HepG2 (cell line): ENCODE measurements around the gene NOC2L. TPM values are rescaled to one million over a fixed set of nuclear protein-coding genes. Genes with fewer than 3 reads are reported as not detected.
A peak's percentile ranks its signal among the peaks of the same experiment; 100 is the strongest.

Source experiments
- ATM ChIP-seq: fragments of 450-650 bp; IDR thresholded peaks from 2 replicates; pipeline ENCODE4 v1.7.1; 2017; ENCODE audit warnings: mild to moderate bottlenecking, borderline replicate concordance
- CHD2 ChIP-seq: IDR thresholded peaks from 2 replicates; pipeline ENCODE4 v1.6.1; 2011; ENCODE audit warnings: low read depth, low read length, improper control_type of control experiment
- ETV5 ChIP-seq: IDR thresholded peaks from 2 replicates; pipeline ENCODE4 v1.6.1; 2018; ENCODE audit warnings: missing biosample characterization, missing genetic modification reagents, inconsistent platforms, borderline replicate concordance
- FOXC1 ChIP-seq: sonication (generic); formaldehyde crosslinking; IDR thresholded peaks from 2 replicates; pipeline ENCODE4 v1.8.0; 2022; ENCODE audit warnings: mild to moderate bottlenecking, missing genetic modification reagents, borderline replicate concordance
- MAFK ChIP-seq, 2 experiments: IDR thresholded peaks in 1 of 2; conservative IDR thresholded peaks in 1 of 2; 2 replicates each; pipeline ENCODE4 v1.6.1; 2011; ENCODE audit warnings: improper control_type of control experiment in 2 of 2, low read length in 2 of 2
- NPAS2 ChIP-seq: sonication (generic); formaldehyde crosslinking; IDR thresholded peaks from 2 replicates; pipeline ENCODE4 v1.8.0; 2022; ENCODE audit warnings: mild to moderate bottlenecking, missing genetic modification reagents, borderline replicate concordance
- PAX8 ChIP-seq: sonication (generic); formaldehyde crosslinking; IDR thresholded peaks from 2 replicates; pipeline ENCODE4 v1.8.0; 2022; ENCODE audit warnings: mild to moderate bottlenecking, missing genetic modification reagents, borderline replicate concordance
- REXO4 ChIP-seq: sonication (generic); formaldehyde crosslinking; IDR thresholded peaks from 2 replicates; pipeline ENCODE4 v1.8.0; 2022; ENCODE audit warnings: missing genetic modification reagents, mild to moderate bottlenecking, borderline replicate concordance
- RFX1 ChIP-seq: fragments of 450-650 bp; IDR thresholded peaks from 2 replicates; pipeline ENCODE4 v1.6.1; 2017
- SIX1 ChIP-seq: sonication (generic); formaldehyde crosslinking; IDR thresholded peaks from 2 replicates; pipeline ENCODE4 v1.4.0; 2020; ENCODE audit warnings: missing genetic modification reagents, borderline replicate concordance
- TERF1 ChIP-seq: sonication (generic); formaldehyde crosslinking; IDR thresholded peaks from 2 replicates; pipeline ENCODE4 v1.8.0; 2022; ENCODE audit warnings: mild to moderate bottlenecking, missing genetic modification reagents, moderate library complexity
- ZNF318 ChIP-seq: sonication (generic); formaldehyde crosslinking; IDR thresholded peaks from 2 replicates; pipeline ENCODE4 v1.4.0; 2020; ENCODE audit warnings: mild to moderate bottlenecking, missing genetic modification reagents
- ZNF510 ChIP-seq: sonication (generic); formaldehyde crosslinking; IDR thresholded peaks from 2 replicates; pipeline ENCODE4 v1.4.0; 2020; ENCODE audit warnings: low read depth, mild to moderate bottlenecking, missing genetic modification reagents
- ZNF737 ChIP-seq: sonication (generic); formaldehyde crosslinking; IDR thresholded peaks from 2 replicates; pipeline ENCODE4 v1.5.0; 2020; ENCODE audit warnings: missing genetic modification reagents, mild to moderate bottlenecking, borderline replicate concordance
- ZNF83 ChIP-seq: sonication (generic); formaldehyde crosslinking; IDR thresholded peaks from 2 replicates; pipeline ENCODE4 v1.4.0; 2020; ENCODE audit warnings: missing genetic modification reagents, mild to moderate bottlenecking, borderline replicate concordance
- polyA plus RNA-seq, 8 experiments: library from polyadenylated mRNA; depleted of rRNA in 3 of 8; stranded (reverse) in 7 of 8; unstranded in 1 of 8; fragments of >200 nt; fragmentation: Illumina TruSeq in 4 of 8; extraction: Trizol in 4 of 8; gene quantifications; 2 replicates each; pipeline versions ENCODE4 v1.2.1 to v1.2.3, GENCODE V29; 2011 to 2016; ENCODE audit warnings: low read depth in 4 of 8, missing spikeins in 1 of 8, mixed read lengths in 1 of 8; ENCODE audit not compliant: insufficient read depth in 1 of 8
- total RNA-seq, 5 experiments: library from RNA; depleted of rRNA; stranded (reverse); fragments of >200 nt; fragmentation: Illumina TruSeq; extraction: Trizol; gene quantifications; 2 replicates each; pipeline ENCODE4 v1.2.3, GENCODE V29; 2016; ENCODE audit warnings: low read depth in 1 of 5
- TF ChIP-seq, protein P1 (sequence below): sonication (generic); formaldehyde crosslinking; IDR thresholded peaks from 2 replicates; pipeline ENCODE4 v1.5.1; 2020; ENCODE audit warnings: missing genetic modification reagents, mild to moderate bottlenecking, borderline replicate concordance

Gene NOC2L
- total and polyA plus RNA-seq, 2 of the 13 experiments (the other 11 are each of a cell fraction or from before 2014, with no cell fraction given): 32.0 to 103 TPM

GRCh38 chr1:1000357-1001056, 41.5 kb upstream of the NOC2L start (continued):
- TF ChIP-seq, protein P1, sequence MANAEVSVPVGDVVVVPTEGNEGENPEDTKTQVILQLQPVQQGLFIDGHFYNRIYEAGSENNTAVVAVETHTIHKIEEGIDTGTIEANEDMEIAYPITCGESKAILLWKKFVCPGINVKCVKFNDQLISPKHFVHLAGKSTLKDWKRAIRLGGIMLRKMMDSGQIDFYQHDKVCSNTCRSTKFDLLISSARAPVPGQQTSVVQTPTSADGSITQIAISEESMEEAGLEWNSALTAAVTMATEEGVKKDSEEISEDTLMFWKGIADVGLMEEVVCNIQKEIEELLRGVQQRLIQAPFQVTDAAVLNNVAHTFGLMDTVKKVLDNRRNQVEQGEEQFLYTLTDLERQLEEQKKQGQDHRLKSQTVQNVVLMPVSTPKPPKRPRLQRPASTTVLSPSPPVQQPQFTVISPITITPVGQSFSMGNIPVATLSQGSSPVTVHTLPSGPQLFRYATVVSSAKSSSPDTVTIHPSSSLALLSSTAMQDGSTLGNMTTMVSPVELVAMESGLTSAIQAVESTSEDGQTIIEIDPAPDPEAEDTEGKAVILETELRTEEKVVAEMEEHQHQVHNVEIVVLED (CRISPR knock-in tag): peak; percentile 85
- TF ChIP-seq PAX8 (CRISPR knock-in tag) (peak; percentile 79; the same call in 1 of the 2 replicates), NPAS2 (no peak), REXO4 (CRISPR knock-in tag) (peak; percentile 86), ZNF318 (peak; percentile 34; the same call in 1 of the 2 replicates), ETV5 (CRISPR knock-in tag) (no peak; the same call in 1 of the 2 replicates), CHD2 (no peak), ZNF83 (CRISPR knock-in tag) (peak; percentile 48; the same call in 1 of the 2 replicates), ATM (no peak), SIX1 (no peak), ZNF737 (no peak), FOXC1 (peak; percentile 94), MAFK (conservative IDR thresholded peaks at IDR 0.05 in 1 of 2, IDR thresholded peaks at IDR 0.05 in 1 of 2; ENCODE audit: low read length in 2 of 2) (no peak), RFX1 (no peak), ZNF510 (CRISPR knock-in tag) (0 out of 2 replicates have a peak, but pooled peaks have one; percentile 31), TERF1 (CRISPR knock-in tag) (no peak)
